GM12891 (cell line): ENCODE results near the gene PHKA1.

ENCODE experiments used
- POLR2A ChIP-seq: IDR thresholded peaks from 2 replicates; pipeline ENCODE4 v1.6.1; 2011; ENCODE audit warnings: low read depth, low read length, control low read depth
- POLR2AphosphoS5 ChIP-seq: IDR thresholded peaks from 2 replicates; pipeline ENCODE4 v1.6.1; 2011; ENCODE audit warnings: low read depth, low read length, control low read depth
- SPI1 ChIP-seq: IDR thresholded peaks from 2 replicates; pipeline ENCODE4 v1.6.1; 2011; ENCODE audit warnings: low read depth, low read length, control low read depth
- TAF1 ChIP-seq: IDR thresholded peaks from 2 replicates; pipeline ENCODE4 v1.6.1; 2011; ENCODE audit warnings: low read depth, low read length, control low read depth

GRCh38 chrX:72659723-72660122 is 54.4 kb downstream of the PHKA1 start:
- no peak for TF ChIP-seq POLR2AphosphoS5
- TF ChIP-seq POLR2A: no peak
- TF ChIP-seq TAF1: no peak
- no peak for TF ChIP-seq SPI1
